ENCODE data around the gene USP20.

- no peak for TF ChIP-seq CTCF (IDR thresholded peaks at IDR 0.05)
- no peak for TF ChIP-seq POLR2A (IDR thresholded peaks at IDR 0.05)
These were observed 36.3 kb upstream of the USP20 start for GRCh38 chr9:129798973-129799372.

All from Peyer's patch (tissue), 4 donors.